ENCODE data around the gene PLEKHM1.

Gene PLEKHM1

DNA sequence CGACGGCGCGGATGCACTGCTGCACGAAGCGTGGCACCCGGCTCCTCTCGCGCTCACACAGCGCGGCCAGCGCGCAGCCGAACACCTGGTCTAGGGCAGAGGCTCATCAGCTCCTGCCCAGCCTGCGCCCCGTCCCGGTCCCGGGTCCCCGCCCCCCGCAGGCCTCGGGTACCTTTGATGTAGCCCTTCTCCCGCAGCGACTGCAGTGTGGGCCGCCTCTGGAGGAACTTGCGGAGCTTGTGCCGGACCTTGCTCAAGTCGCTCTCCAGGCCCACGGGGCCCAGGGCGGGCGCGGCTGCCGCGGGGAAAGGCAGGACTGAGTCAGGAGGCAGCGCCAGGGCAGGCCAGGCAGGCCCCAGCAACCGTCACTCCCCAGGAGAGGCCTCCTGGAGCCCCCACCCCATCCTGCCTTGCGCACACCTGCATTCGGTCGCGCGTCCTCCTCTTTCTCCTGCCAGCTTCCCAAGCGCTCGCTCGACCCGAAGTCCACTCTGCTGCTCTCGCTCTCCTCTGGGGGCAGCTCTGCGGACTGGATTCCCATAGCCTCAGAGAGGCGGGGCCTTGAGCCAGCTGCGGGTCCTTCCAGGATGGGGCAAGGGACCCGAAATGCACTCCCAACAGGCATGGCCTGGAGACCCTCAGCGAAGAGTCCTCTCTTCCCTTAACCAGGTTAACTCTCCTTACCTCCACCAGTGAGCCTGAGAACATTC is 93.9 kb downstream of the PLEKHM1 start:
- TF ChIP-seq, protein P1, sequence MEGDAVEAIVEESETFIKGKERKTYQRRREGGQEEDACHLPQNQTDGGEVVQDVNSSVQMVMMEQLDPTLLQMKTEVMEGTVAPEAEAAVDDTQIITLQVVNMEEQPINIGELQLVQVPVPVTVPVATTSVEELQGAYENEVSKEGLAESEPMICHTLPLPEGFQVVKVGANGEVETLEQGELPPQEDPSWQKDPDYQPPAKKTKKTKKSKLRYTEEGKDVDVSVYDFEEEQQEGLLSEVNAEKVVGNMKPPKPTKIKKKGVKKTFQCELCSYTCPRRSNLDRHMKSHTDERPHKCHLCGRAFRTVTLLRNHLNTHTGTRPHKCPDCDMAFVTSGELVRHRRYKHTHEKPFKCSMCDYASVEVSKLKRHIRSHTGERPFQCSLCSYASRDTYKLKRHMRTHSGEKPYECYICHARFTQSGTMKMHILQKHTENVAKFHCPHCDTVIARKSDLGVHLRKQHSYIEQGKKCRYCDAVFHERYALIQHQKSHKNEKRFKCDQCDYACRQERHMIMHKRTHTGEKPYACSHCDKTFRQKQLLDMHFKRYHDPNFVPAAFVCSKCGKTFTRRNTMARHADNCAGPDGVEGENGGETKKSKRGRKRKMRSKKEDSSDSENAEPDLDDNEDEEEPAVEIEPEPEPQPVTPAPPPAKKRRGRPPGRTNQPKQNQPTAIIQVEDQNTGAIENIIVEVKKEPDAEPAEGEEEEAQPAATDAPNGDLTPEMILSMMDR (IDR thresholded peaks at IDR 0.05): no peak
- no peak for TF ChIP-seq ZFX (IDR thresholded peaks at IDR 0.05; ENCODE audit: borderline replicate concordance)
- no peak overlapping the region for H3K27ac ChIP-seq

DNA sequence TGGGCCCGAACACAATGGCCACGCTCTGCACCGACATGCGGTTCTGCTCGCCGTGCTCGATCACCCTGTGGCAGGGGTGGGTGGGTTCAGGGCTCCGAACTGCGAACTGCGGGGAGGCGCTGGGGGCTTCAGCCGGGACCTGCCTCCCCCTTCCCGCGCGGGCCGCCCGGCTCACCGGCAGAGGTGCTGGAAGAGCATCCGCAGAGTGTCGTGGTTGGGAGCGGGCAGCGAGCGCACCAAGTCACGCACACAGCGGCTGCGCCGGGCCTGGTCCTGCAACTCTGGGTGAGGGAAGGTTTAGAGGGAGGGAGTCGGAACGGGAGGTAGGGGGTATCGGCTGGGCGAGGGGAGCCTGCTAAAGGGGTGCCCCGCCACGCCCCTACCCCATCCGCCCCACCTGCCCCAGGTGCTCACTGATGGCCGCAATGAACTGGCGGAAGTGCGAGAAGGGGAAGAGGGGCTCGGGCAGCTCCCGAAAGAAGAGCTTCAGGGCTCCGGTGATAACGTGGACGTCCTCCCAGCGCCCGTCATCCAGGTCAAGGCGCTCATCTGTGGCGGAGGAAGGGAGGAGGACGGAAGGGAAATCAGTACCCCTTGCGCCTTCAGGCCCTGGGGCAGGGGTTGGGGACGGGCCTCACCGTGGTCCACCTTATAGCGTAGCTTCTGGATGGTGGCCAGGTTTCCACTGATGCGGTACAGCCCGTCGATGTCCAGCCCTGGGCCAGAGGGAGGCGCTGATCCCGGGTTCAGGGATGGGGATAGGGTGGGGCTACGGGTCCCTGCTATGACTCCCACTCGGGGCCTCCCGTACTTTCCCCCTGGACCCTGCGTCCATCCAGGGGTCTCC is 94.7 kb downstream of the PLEKHM1 start:
- H3K27ac ChIP-seq: no peak overlapping the region
- TF ChIP-seq, protein P1 (IDR thresholded peaks at IDR 0.05): no peak
- no peak for TF ChIP-seq ZFX (IDR thresholded peaks at IDR 0.05; ENCODE audit: borderline replicate concordance)

DNA sequence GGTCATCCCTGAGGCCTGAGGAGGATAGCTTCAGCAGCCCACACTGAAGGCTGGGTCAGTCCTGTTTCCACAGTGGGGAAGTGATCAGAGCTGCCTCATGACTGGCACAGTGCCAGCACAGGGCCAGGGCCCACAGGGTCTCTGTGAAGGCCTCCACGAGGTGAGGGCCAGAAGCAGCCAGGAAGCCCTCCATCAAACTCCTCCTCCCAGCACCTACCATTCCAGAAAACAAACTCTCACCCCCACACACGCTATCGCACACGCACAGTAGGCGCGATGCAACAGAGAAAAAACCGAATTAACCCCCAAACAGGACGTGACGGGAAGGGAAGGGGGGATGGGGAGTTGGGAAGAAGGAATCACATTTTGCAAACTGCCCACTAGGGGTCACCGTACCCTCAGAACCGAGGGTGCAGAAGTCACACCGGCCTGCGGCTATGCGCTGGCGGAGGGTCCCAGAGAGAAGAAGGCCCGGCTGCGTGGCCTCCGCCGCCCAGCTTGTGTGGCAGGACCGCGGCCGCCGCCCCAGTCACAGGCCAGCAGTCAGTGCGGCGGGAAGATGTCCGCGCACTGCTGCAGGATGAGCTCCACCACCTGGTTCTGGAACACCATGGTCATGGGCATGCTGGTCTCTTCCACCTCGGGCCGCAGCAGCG is 95.5 kb downstream of the PLEKHM1 start:
- TF ChIP-seq, protein P1 (IDR thresholded peaks at IDR 0.05): peak; percentile 80
- no peak for TF ChIP-seq ZFX (IDR thresholded peaks at IDR 0.05; ENCODE audit: borderline replicate concordance)
- H3K27ac ChIP-seq: no peak overlapping the region

DNA sequence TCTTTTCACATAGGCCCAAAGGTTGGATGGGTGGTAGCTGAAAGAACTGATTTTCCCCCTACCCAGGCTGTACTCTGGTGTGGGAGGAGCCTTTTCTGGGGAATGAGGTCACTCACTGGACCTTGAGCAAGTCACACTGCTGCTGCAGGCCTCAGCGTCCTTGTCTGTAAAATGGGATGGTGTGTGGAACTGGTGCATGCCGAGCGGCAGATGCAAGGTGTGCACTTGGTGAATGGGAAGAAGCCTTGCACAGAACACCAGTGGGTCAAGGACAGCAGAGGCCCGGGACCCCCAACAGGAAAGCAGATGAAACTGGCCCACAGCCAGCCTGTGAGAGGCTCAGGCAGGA is 96.0 kb downstream of the PLEKHM1 start:
- H3K27ac ChIP-seq: no peak overlapping the region
- TF ChIP-seq ZFX (IDR thresholded peaks at IDR 0.05; ENCODE audit: borderline replicate concordance): no peak
- TF ChIP-seq, protein P1 (IDR thresholded peaks at IDR 0.05): no peak

DNA sequence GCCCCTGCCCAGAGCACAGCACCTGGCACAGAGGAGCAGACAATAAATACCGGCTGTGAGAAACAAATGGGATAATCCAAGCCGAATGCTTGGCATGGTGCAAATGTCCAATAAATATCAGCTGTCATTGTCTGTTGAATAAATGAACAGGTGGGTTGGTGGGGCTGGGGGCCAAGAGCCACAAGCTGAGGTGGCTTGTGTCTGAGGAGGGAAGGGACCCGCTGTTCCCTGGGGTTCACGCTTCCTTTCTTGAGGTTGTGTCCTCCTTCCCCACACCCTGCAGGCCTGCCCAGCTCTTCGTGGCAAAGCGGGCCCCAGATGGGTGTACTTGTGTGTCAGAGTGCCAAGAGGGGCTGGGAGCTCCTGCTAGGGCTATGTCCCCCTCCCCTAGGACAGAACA is 96.4 kb downstream of the PLEKHM1 start:
- TF ChIP-seq, protein P1 (IDR thresholded peaks at IDR 0.05): no peak
- TF ChIP-seq ZFX (IDR thresholded peaks at IDR 0.05; ENCODE audit: borderline replicate concordance): no peak
- H3K27ac ChIP-seq: no peak overlapping the region

DNA sequence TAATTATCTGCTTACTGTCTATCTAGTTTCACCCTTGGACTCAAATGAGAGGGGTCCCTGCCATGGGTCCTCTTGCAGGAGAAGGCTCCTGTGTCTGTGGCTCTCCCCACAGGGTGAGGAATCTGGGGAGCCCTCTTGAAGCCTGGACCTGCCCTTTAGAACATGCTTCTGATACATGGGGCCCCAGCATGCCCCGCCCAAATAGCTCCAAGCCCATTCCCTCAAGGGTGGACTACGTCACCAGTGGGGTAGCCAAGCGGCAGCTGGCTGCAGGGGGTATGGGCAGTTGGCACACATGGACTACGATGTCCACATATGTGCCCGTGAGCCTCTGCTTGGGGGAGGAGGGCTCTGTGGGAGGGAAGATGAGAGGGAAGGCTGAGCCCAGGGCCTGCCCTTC is 97.1 kb downstream of the PLEKHM1 start:
- TF ChIP-seq ZFX (IDR thresholded peaks at IDR 0.05; ENCODE audit: borderline replicate concordance): no peak
- TF ChIP-seq, protein P1 (IDR thresholded peaks at IDR 0.05): no peak

More for the DNA sequence above, 97.1 kb downstream of the PLEKHM1 start:
- H3K27ac ChIP-seq: no peak overlapping the region
